H9 (cell line): ENCODE data around the gene PDGFRB. TPM values are rescaled to one million over a fixed set of nuclear protein-coding genes. Genes with fewer than 3 reads are reported as not detected.

Experiments
- DNase-seq: peaks from one replicate; pipeline ENCODE4 v3.0.0-alpha.2; 2017
- H2AFZ ChIP-seq: one replicate; pipeline ENCODE4 v1.6.1; 2013; ENCODE audit warnings: mild to moderate bottlenecking, low read length, control low read depth, moderate library complexity
- H2AK5ac ChIP-seq: 2 replicates; pipeline ENCODE4 v1.6.1; 2013; ENCODE audit warnings: low read length, control low read depth, mixed read lengths; ENCODE audit not compliant: insufficient read length
- H2BK120ac ChIP-seq: one replicate; pipeline ENCODE4 v1.6.1; 2013; ENCODE audit warnings: low read depth, mild to moderate bottlenecking, low read length, control low read depth, inconsistent platforms; ENCODE audit not compliant: poor library complexity, severe bottlenecking
- H2BK12ac ChIP-seq: 2 replicates; pipeline ENCODE4 v1.6.1; 2013; ENCODE audit warnings: low read length, control low read depth, mixed read lengths, low read depth; ENCODE audit not compliant: insufficient read length
- H2BK15ac ChIP-seq: 2 replicates; pipeline ENCODE4 v1.6.1; 2013; ENCODE audit warnings: low read depth, low read length, control low read depth
- H2BK20ac ChIP-seq: one replicate; pipeline ENCODE4 v1.6.1; 2013; ENCODE audit warnings: low read depth, mild to moderate bottlenecking, low read length, control low read depth, inconsistent platforms; ENCODE audit not compliant: poor library complexity, severe bottlenecking
- H2BK5ac ChIP-seq: 2 replicates; pipeline ENCODE4 v1.6.1; 2013; ENCODE audit warnings: low read length, control low read depth, mixed read lengths; ENCODE audit not compliant: insufficient read length
- H3K14ac ChIP-seq: 2 replicates; pipeline ENCODE4 v1.6.1; 2013; ENCODE audit warnings: low read length, control low read depth; ENCODE audit not compliant: insufficient read depth
- H3K18ac ChIP-seq: 2 replicates; pipeline ENCODE4 v1.6.1; 2013; ENCODE audit warnings: low read depth, mild to moderate bottlenecking, mixed read lengths, low read length, control low read depth; ENCODE audit not compliant: insufficient read length
- H3K23ac ChIP-seq: 2 replicates; pipeline ENCODE4 v1.6.1; 2013; ENCODE audit warnings: low read length, control low read depth, mixed read lengths, low read depth; ENCODE audit not compliant: insufficient read length
- H3K23me2 ChIP-seq: 2 replicates; pipeline ENCODE4 v1.6.1; 2013; ENCODE audit warnings: low read depth, mild to moderate bottlenecking, mixed read lengths, low read length, control low read depth; ENCODE audit not compliant: insufficient read length, poor library complexity, severe bottlenecking
- H3K27ac ChIP-seq: 2 replicates; pipeline ENCODE4 v1.5.1; 2013; ENCODE audit warnings: low read length, control low read depth, mixed read lengths, low read depth; ENCODE audit not compliant: insufficient read length
- H3K27me3 ChIP-seq: 2 replicates; pipeline ENCODE4 v1.6.1; 2013; ENCODE audit warnings: low read length, control low read depth, inconsistent platforms; ENCODE audit not compliant: insufficient read depth
- H3K4ac ChIP-seq: 2 replicates; pipeline ENCODE4 v1.6.1; 2013; ENCODE audit warnings: low read depth, mild to moderate bottlenecking, control low read depth, inconsistent platforms, low read length, moderate library complexity
- H3K4me1 ChIP-seq: 2 replicates; pipeline ENCODE4 v1.6.1; 2013; ENCODE audit warnings: low read length, control low read depth, inconsistent platforms; ENCODE audit not compliant: insufficient read depth
- H3K4me2 ChIP-seq: 2 replicates; pipeline ENCODE4 v1.6.1; 2013; ENCODE audit warnings: low read length, control low read depth, mixed read lengths; ENCODE audit not compliant: insufficient read length, insufficient read depth
- H3K56ac ChIP-seq: 2 replicates; pipeline ENCODE4 v1.6.1; 2013; ENCODE audit warnings: low read depth, mild to moderate bottlenecking, mixed read lengths, low read length, control low read depth; ENCODE audit not compliant: insufficient read length
- H3K79me1 ChIP-seq: 2 replicates; pipeline ENCODE4 v1.6.1; 2013; ENCODE audit warnings: low read depth, mild to moderate bottlenecking, moderate library complexity, low read length, control low read depth, inconsistent platforms; ENCODE audit not compliant: insufficient read depth, poor library complexity, severe bottlenecking
- H3K79me2 ChIP-seq: 2 replicates; pipeline ENCODE4 v1.6.1; 2013; ENCODE audit warnings: low read length, control low read depth, inconsistent platforms; ENCODE audit not compliant: insufficient read depth
- H3K9ac ChIP-seq: 2 replicates; pipeline ENCODE4 v1.6.1; 2013; ENCODE audit warnings: low read length, control low read depth, mixed read lengths; ENCODE audit not compliant: insufficient read length; ENCODE audit errors: extremely low read depth
- H3K9me3 ChIP-seq: one replicate; pipeline ENCODE4 v1.6.1; 2013; ENCODE audit warnings: low read depth, low read length, inconsistent platforms; ENCODE audit not compliant: control insufficient read depth
- H3T11ph ChIP-seq: one replicate; pipeline ENCODE4 v1.6.1; 2013; ENCODE audit warnings: mild to moderate bottlenecking, low read length, control low read depth, inconsistent platforms
- H4K20me1 ChIP-seq: one replicate; pipeline ENCODE4 v1.6.1; 2013; ENCODE audit not compliant: control insufficient read depth, insufficient read length, insufficient read depth
- H4K5ac ChIP-seq: 2 replicates; pipeline ENCODE4 v1.6.1; 2013; ENCODE audit warnings: low read depth, mild to moderate bottlenecking, mixed read lengths, low read length, control low read depth; ENCODE audit not compliant: insufficient read length
- H4K8ac ChIP-seq: replicated peaks from 2 replicates; pipeline ENCODE4 v1.6.1; 2013; ENCODE audit warnings: low read length, control low read depth, mixed read lengths, low read depth; ENCODE audit not compliant: insufficient read length
- H4K91ac ChIP-seq: 2 replicates; pipeline ENCODE4 v1.6.1; 2013; ENCODE audit warnings: low read depth, mild to moderate bottlenecking, moderate library complexity, mixed read lengths, low read length, control low read depth; ENCODE audit not compliant: insufficient read length
- H3K27ac Mint-ChIP-seq, 3 experiments: 2 replicates in 2 of 3; 3 replicates in 1 of 3; pipeline ENCODE4 v1.8.0; 2020 to 2021; ENCODE audit warnings: mixed read lengths in 3 of 3, mild to moderate bottlenecking in 1 of 3, moderate library complexity in 1 of 3
- H3K27me3 Mint-ChIP-seq: 2 replicates; pipeline ENCODE4 v1.8.0; 2021; ENCODE audit warnings: low read depth, mild to moderate bottlenecking, moderate library complexity, mixed read lengths
- H3K36me3 Mint-ChIP-seq, 3 experiments: 2 replicates in 2 of 3; 3 replicates in 1 of 3; pipeline ENCODE4 v1.8.0; 2020 to 2021; ENCODE audit warnings: low read depth in 3 of 3, mixed read lengths in 3 of 3; ENCODE audit not compliant: insufficient read depth in 1 of 3
- H3K4me1 Mint-ChIP-seq, 2 experiments: 2 replicates each; pipeline ENCODE4 v1.8.0; 2020; ENCODE audit warnings: mixed read lengths in 2 of 2
- H3K4me3 Mint-ChIP-seq, 2 experiments: 2 replicates in 1 of 2; 3 replicates in 1 of 2; pipeline ENCODE4 v1.8.0; 2020 to 2021; ENCODE audit warnings: mild to moderate bottlenecking in 2 of 2, mixed read lengths in 2 of 2, moderate library complexity in 1 of 2
- H3K9me3 Mint-ChIP-seq, 2 experiments: 2 replicates in 1 of 2; 3 replicates in 1 of 2; pipeline ENCODE4 v1.8.0; 2020; ENCODE audit warnings: mild to moderate bottlenecking in 2 of 2, mixed read lengths in 2 of 2, moderate library complexity in 1 of 2
- CTCF ChIP-seq: fragments of 200-600 bp; sonication (generic); conservative IDR thresholded peaks from 3 replicates; pipeline ENCODE4 v1.8.0; 2021; ENCODE audit warnings: antibody characterized with exemption, mild to moderate bottlenecking
- WGBS: extraction: QIAGEN DNeasy Blood & Tissue Kit; methylation state at CpG from one replicate; pipeline ENCODE4 v1.1.7; 2013; ENCODE audit warnings: missing lambda C conversion rate, low lambda C conversion rate, mixed read lengths; ENCODE audit not compliant: insufficient read length; ENCODE audit errors: extremely low coverage; 5-methylcytosine and 5-hydroxymethylcytosine counted together
- total RNA-seq: library from RNA; stranded (reverse); gene quantifications from 2 replicates; pipeline ENCODE4 v1.2.1, GENCODE V29; 2021

The PDGFRB gene
- total RNA-seq, 1 experiment from 2014 or later: 2.2 TPM

- H3K36me3 Mint-ChIP-seq: no peaks in the 10 kb centered on the region
These were observed 36.1 kb downstream of the PDGFRB start for GRCh38 chr5:150119421-150120061.

More at GRCh38 chr5:150119421-150120061, 36.1 kb downstream of the PDGFRB start:
- Mint-ChIP-seq H3K4me3 (no peak overlapping the region), H3K9me3 (no peaks in the 10 kb centered on the region), H3K27me3 (peaks cover 7% of the 10 kb centered on the region), H3K4me1 (peaks cover 11 to 20% of the 10 kb centered on the region in 2 experiments), H3K27ac (no peak overlapping the region)
- Histone ChIP-seq H3K23ac (no peak overlapping the region), H3K4ac (no peak overlapping the region), H3K4me2 (no peak overlapping the region), H4K8ac (no peak overlapping the region), H2BK20ac (no peak overlapping the region), H3K27me3 (no peaks in the 10 kb centered on the region), H2BK12ac (no peak overlapping the region), H3T11ph (no peak overlapping the region), H4K20me1 (no peaks in the 10 kb centered on the region), H2BK5ac (no peak overlapping the region), H3K56ac (no peak overlapping the region), H2AFZ (no peak overlapping the region), H3K18ac (no peak overlapping the region), H4K5ac (no peak overlapping the region), H2BK120ac (no peak overlapping the region), H3K27ac (no peak overlapping the region), H3K4me1 (no peaks in the 10 kb centered on the region), H3K79me1 (no peaks in the 10 kb centered on the region), H3K23me2 (no peaks in the 10 kb centered on the region), H3K9me3 (no peaks in the 10 kb centered on the region), H4K91ac (no peak overlapping the region), H3K79me2 (no peaks in the 10 kb centered on the region), H2AK5ac (no peak overlapping the region), H3K9ac (no peak overlapping the region), H2BK15ac (no peak overlapping the region), H3K14ac (no peak overlapping the region)
- TF ChIP-seq CTCF: no peak
- no CpG with 5 or more reads among the region's 10 CpGs for WGBS
- DNase-seq: no peak
